Loucy (cell line): ENCODE results near the gene GTPBP1.

Experiments
- H2AFZ ChIP-seq: fragments of 200-600 bp; sonication (generic); 2 replicates; pipeline ENCODE4 v1.6.0; 2016; ENCODE audit warnings: antibody characterized with exemption, mild to moderate bottlenecking, low read length, moderate library complexity
- H3F3A ChIP-seq: fragments of 200-600 bp; 2 replicates; pipeline ENCODE4 v1.6.0; 2016; ENCODE audit warnings: antibody characterized with exemption, low read depth, mild to moderate bottlenecking
- H3K27me3 ChIP-seq: fragments of 200-600 bp; sonication (generic); 2 replicates; pipeline ENCODE4 v1.6.1; 2014; ENCODE audit warnings: low read length, mild to moderate bottlenecking; ENCODE audit not compliant: insufficient read depth, poor library complexity, severe bottlenecking
- H3K36me3 ChIP-seq: fragments of 200-600 bp; sonication (generic); 2 replicates; pipeline ENCODE4 v1.6.1; 2016; ENCODE audit warnings: low read length; ENCODE audit not compliant: insufficient read depth
- H3K4me1 ChIP-seq: fragments of 200-600 bp; sonication (generic); 2 replicates; pipeline ENCODE4 v1.5.1; 2014; ENCODE audit warnings: low read length, mild to moderate bottlenecking; ENCODE audit not compliant: insufficient read depth, poor library complexity, severe bottlenecking
- H3K4me2 ChIP-seq: fragments of 200-600 bp; sonication (generic); 2 replicates; pipeline ENCODE4 v1.6.0; 2014; ENCODE audit warnings: antibody characterized with exemption, low read length, low read depth, mild to moderate bottlenecking; ENCODE audit not compliant: poor library complexity, severe bottlenecking
- H3K4me3 ChIP-seq: fragments of 200-600 bp; sonication (generic); 2 replicates; pipeline ENCODE4 v1.5.1; 2014; ENCODE audit warnings: low read length, mild to moderate bottlenecking, mixed read lengths; ENCODE audit not compliant: poor library complexity, severe bottlenecking
- H3K79me2 ChIP-seq: fragments of 200-600 bp; sonication (generic); 2 replicates; pipeline ENCODE4 v1.6.1; 2014; ENCODE audit warnings: low read length; ENCODE audit not compliant: insufficient read depth
- H3K9ac ChIP-seq: fragments of 200-600 bp; sonication (generic); 2 replicates; pipeline ENCODE4 v1.6.0; 2014; ENCODE audit warnings: mild to moderate bottlenecking, low read depth, low read length, moderate library complexity; ENCODE audit not compliant: poor library complexity, severe bottlenecking
- H3K9me2 ChIP-seq: fragments of 200-600 bp; sonication (generic); replicated peaks from 2 replicates; pipeline ENCODE4 v1.6.1; 2016; ENCODE audit warnings: low read depth, low read length, mixed read lengths
- H3K9me3 ChIP-seq: fragments of 200-600 bp; sonication (generic); 2 replicates; pipeline ENCODE4 v1.6.1; 2014; ENCODE audit warnings: mild to moderate bottlenecking, antibody characterized with exemption, low read length, low read depth; ENCODE audit not compliant: insufficient read depth
- H4K20me1 ChIP-seq: fragments of 200-600 bp; sonication (generic); 2 replicates; pipeline ENCODE4 v1.6.0; 2014; ENCODE audit warnings: antibody characterized with exemption, low read length, mild to moderate bottlenecking; ENCODE audit not compliant: insufficient read depth, poor library complexity, severe bottlenecking
- EZH2phosphoT487 ChIP-seq: fragments of 200-600 bp; IDR thresholded peaks from 2 replicates; pipeline ENCODE4 v1.6.1; 2018; ENCODE audit warnings: antibody characterized with exemption, mild to moderate bottlenecking, moderate library complexity, borderline replicate concordance
- TF ChIP-seq, protein P1 (sequence below): fragments of 200-600 bp; sonication (generic); conservative IDR thresholded peaks from 2 replicates; pipeline ENCODE4 v1.5.1; 2014; ENCODE audit warnings: mild to moderate bottlenecking, antibody characterized with exemption, low read length

GTPBP1 gene

DNA sequence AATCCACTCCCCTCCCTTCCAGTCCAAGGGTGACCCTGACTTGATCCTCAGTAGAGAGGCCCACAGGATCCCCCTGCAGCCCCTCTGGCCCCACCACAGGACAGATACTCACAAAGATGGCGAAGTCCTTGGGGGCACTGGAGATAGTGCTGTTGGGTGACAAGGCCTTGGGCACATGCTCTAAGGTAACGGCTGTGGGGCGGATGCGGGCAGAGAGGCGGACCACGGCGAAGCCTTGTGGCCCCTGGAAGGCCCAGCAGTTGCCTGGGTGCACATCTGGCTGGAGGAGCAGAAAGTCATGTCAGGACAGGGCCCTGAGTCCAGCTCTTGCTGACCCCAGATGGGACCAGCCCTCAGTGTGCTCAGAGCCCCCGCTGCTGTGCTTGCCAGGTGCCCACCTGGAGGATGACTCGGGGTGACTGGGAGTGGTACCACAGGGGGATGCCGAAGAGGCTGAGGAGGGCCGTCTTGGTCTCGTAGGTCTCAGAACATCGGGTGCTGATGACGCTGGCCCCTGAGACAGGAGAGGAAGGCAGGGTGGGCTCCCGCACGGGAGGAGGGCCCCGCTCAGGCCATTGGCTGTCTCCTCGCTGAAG, 32.8 kb downstream of the GTPBP1 start:
- no peak overlapping the region for H2AFZ ChIP-seq
- H4K20me1 ChIP-seq: no peaks in the 10 kb centered on the region
- H3K4me1 ChIP-seq: no peaks in the 10 kb centered on the region
- H3K9me2 ChIP-seq: no peaks in the 10 kb centered on the region
- H3F3A ChIP-seq: no peaks in the 10 kb centered on the region
- H3K9me3 ChIP-seq: no peaks in the 10 kb centered on the region
- no peak overlapping the region for H3K9ac ChIP-seq
- H3K4me3 ChIP-seq: no peak overlapping the region
- peaks cover 94% of the 10 kb centered on the region; the same call in 1 of the 2 replicates for H3K36me3 ChIP-seq
- H3K27me3 ChIP-seq: no peaks in the 10 kb centered on the region
- no peaks in the 10 kb centered on the region for H3K79me2 ChIP-seq
- no peak for TF ChIP-seq EZH2phosphoT487
- TF ChIP-seq, protein P1, sequence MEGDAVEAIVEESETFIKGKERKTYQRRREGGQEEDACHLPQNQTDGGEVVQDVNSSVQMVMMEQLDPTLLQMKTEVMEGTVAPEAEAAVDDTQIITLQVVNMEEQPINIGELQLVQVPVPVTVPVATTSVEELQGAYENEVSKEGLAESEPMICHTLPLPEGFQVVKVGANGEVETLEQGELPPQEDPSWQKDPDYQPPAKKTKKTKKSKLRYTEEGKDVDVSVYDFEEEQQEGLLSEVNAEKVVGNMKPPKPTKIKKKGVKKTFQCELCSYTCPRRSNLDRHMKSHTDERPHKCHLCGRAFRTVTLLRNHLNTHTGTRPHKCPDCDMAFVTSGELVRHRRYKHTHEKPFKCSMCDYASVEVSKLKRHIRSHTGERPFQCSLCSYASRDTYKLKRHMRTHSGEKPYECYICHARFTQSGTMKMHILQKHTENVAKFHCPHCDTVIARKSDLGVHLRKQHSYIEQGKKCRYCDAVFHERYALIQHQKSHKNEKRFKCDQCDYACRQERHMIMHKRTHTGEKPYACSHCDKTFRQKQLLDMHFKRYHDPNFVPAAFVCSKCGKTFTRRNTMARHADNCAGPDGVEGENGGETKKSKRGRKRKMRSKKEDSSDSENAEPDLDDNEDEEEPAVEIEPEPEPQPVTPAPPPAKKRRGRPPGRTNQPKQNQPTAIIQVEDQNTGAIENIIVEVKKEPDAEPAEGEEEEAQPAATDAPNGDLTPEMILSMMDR: no peak
- H3K4me2 ChIP-seq: no peak overlapping the region

DNA sequence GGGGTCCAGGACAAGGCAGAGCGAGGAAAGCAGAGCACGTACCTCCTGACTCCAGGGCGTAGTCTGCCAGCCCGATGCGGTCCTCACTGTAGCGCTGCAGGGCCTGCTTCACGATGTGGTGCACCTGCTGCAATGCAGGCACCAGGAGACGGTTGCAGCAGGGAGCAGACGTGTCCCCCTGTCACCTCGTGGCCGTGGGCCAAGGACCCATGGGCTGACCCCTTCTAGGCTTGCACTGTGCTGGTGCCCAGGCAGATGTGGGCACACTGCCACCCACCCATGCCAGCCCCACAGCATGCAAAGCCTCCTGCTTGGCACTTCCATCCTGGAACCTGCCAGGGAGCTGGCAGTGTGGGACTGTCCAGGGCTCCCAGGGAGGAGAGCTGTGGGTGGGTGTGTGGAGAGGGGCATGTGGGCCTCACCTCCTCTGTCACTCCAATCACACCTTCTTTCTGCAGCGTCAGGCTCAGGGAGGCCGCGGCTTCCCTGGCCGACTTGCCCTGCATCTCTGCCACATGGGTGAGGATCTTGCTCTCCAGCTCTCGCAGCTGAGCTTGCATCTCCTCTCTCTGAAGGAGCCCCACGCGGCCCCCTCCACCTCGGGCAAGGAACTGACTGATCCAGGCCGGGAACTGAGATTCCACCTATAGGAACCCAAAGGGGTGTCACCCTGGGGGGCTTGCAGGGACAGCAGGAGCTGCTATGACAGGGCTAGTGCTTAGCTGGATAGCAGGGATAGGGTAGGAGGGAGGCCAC, 33.7 kb downstream of the GTPBP1 start:
- Histone ChIP-seq H3K79me2 (no peaks in the 10 kb centered on the region), H3K4me2 (no peak overlapping the region), H3K9me3 (no peaks in the 10 kb centered on the region), H2AFZ (no peak overlapping the region), H4K20me1 (no peaks in the 10 kb centered on the region), H3K4me1 (no peaks in the 10 kb centered on the region), H3K9me2 (no peaks in the 10 kb centered on the region), H3F3A (no peaks in the 10 kb centered on the region), H3K4me3 (no peak overlapping the region), H3K9ac (no peak overlapping the region), H3K36me3 (peaks cover 93% of the 10 kb centered on the region; the same call in 1 of the 2 replicates), H3K27me3 (no peaks in the 10 kb centered on the region)
- TF ChIP-seq, protein P1: no peak
- no peak for TF ChIP-seq EZH2phosphoT487

DNA sequence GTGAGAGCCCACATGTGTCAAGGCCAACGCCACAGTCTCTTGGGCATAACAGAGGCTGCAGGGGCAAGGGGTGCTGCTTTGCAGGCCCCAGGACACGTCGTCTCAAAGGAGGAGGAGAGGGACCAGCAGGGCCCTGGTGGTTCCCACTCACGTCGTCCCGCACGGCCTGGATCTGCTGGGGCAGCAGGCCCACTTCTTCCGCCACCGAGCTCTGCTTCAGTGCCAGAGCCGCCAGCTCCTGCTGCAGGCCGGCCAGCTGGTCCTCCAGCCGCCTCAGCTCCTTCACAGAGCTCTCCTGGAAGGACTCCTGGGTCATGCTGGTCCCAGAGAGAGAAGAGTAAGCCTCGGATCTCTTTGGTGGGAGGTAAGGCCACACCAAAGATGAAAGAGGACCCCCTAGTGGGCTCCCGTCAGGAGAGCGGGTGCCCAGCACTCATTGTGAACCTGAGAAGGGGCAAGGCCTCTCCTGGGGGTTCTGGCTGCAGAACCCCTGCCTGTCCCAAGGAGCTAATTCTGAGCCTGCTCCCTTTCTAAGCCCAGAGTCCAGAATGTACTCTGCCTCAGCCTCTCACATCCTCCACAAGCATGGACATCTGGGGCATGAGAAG, 34.5 kb downstream of the GTPBP1 start:
- no peaks in the 10 kb centered on the region for H3K4me1 ChIP-seq
- peaks cover 96% of the 10 kb centered on the region; the same call in 1 of the 2 replicates for H3K36me3 ChIP-seq
- no peaks in the 10 kb centered on the region for H4K20me1 ChIP-seq
- H3K9me3 ChIP-seq: no peaks in the 10 kb centered on the region
- TF ChIP-seq, protein P1: no peak
- no peak for TF ChIP-seq EZH2phosphoT487
- H3K27me3 ChIP-seq: no peaks in the 10 kb centered on the region
- H2AFZ ChIP-seq: no peak overlapping the region
- H3K4me2 ChIP-seq: no peak overlapping the region
- H3K9me2 ChIP-seq: no peaks in the 10 kb centered on the region
- H3K9ac ChIP-seq: no peak overlapping the region
- no peak overlapping the region for H3K4me3 ChIP-seq
- peaks cover 2% of the 10 kb centered on the region; the same call in 1 of the 2 replicates for H3K79me2 ChIP-seq
- no peaks in the 10 kb centered on the region for H3F3A ChIP-seq
